Eye (tissue), 1 donor: ENCODE results near the gene SH2D3A.

Experiments
- DNase-seq: peaks from one replicate; pipeline ENCODE4 v3.0.0-alpha.2; 2015

The SH2D3A gene

GRCh38 chr19:6736917-6737283, 30.3 kb downstream of the SH2D3A start:
- no peak for DNase-seq

- peak; percentile 89 for DNase-seq
Observed at GRCh38 chr19:6736169-6736916, 30.9 kb downstream of the SH2D3A start.

- no peak for DNase-seq
Observed at GRCh38 chr19:6735181-6735911, 31.9 kb downstream of the SH2D3A start.

- DNase-seq, result no peak
Observed at GRCh38 chr19:6734096-6734696, 33.0 kb downstream of the SH2D3A start.

GRCh38 chr19:6733338-6734095, 33.7 kb downstream of the SH2D3A start:
- no peak for DNase-seq

- no peak for DNase-seq
Observed at GRCh38 chr19:6732803-6733337, 34.4 kb downstream of the SH2D3A start.

GRCh38 chr19:6731822-6732221, 35.4 kb downstream of the SH2D3A start:
- no peak for DNase-seq

- no peak for DNase-seq
Observed at GRCh38 chr19:6730941-6731670, 36.1 kb downstream of the SH2D3A start.

- no peak for DNase-seq
Observed at GRCh38 chr19:6730153-6730804, 37.0 kb downstream of the SH2D3A start.

- no peak for DNase-seq
Observed at GRCh38 chr19:6729573-6730152, 37.6 kb downstream of the SH2D3A start.

- no peak for DNase-seq
Observed at GRCh38 chr19:6728346-6728745, 38.9 kb downstream of the SH2D3A start.

GRCh38 chr19:6725513-6726231, 41.6 kb downstream of the SH2D3A start:
- DNase-seq, result no peak

GRCh38 chr19:6724631-6725492, 42.4 kb downstream of the SH2D3A start:
- DNase-seq, result no peak

GRCh38 chr19:6723738-6724137, 43.5 kb downstream of the SH2D3A start:
- no peak for DNase-seq

GRCh38 chr19:6723108-6723618, 44.1 kb downstream of the SH2D3A start:
- DNase-seq, result no peak

- no peak for DNase-seq
Observed at GRCh38 chr19:6721773-6722172, 45.5 kb downstream of the SH2D3A start.

- no peak for DNase-seq
Observed at GRCh38 chr19:6721138-6721474, 46.1 kb downstream of the SH2D3A start.

- DNase-seq, result no peak
Observed at GRCh38 chr19:6720369-6721137, 46.7 kb downstream of the SH2D3A start, which contains the start of gene C3. Gene C3 (minus strand): TSS chr19:6720650. CDS start chr19:6720589, 61 bp downstream.

GRCh38 chr19:6719992-6720368, 47.3 kb downstream of the SH2D3A start:
- DNase-seq, result no peak
